AG04450 (cell line): ENCODE data around the gene SKA2. TPM values are rescaled to one million over a fixed set of nuclear protein-coding genes. Genes with fewer than 3 reads are reported as not detected.
A peak's percentile ranks its signal among the peaks of the same experiment; 100 is the strongest.

Experiments used
- CTCF ChIA-PET: fragments of 300-600, 350-600 bp; formaldehyde crosslinking; extraction: SDS; loops from one replicate; lab custom pipeline; 2022; ENCODE audit warnings: antibody characterized with exemption, inconsistent platforms; lab: Charles Lee
- POLR2A ChIA-PET: fragments of 350-600 bp; formaldehyde crosslinking; extraction: SDS; loops from one replicate; lab custom pipeline; 2021; ENCODE audit warnings: antibody characterized with exemption, inconsistent platforms; lab: Yijun Ruan, JAX
- DNase-seq: peaks from one replicate; pipeline ENCODE4 v3.0.0-alpha.2; 2011; ENCODE audit warnings: low read depth, low spot score
- H3K27ac ChIP-seq: one replicate; pipeline ENCODE4 v1.5.1; 2012; ENCODE audit warnings: low read depth, low read length, control low read depth
- H3K27me3 ChIP-seq: one replicate; pipeline ENCODE4 v1.6.0; 2012; ENCODE audit warnings: low read length; ENCODE audit not compliant: control insufficient read depth, insufficient read depth
- H3K4me3 ChIP-seq: 2 replicates; pipeline ENCODE4 v1.5.1; 2011; ENCODE audit warnings: mild to moderate bottlenecking, low read depth, low read length, control low read depth
- H3K9me3 ChIP-seq: 2 replicates; pipeline ENCODE4 v1.5.1; 2012; ENCODE audit warnings: low read length; ENCODE audit not compliant: control insufficient read depth, insufficient read depth
- polyA minus RNA-seq: library from RNA; depleted of rRNA, polyadenylated mRNA; stranded (reverse); fragments of >200 nt; gene quantifications from 2 replicates; pipeline ENCODE4 v1.2.3, GENCODE V29; 2011; rRNA and poly(A)+ RNA removed
- polyA plus RNA-seq: library from polyadenylated mRNA; depleted of rRNA; stranded (reverse); fragments of >200 nt; gene quantifications from 2 replicates; pipeline ENCODE4 v1.2.3, GENCODE V29; 2011; rRNA removed
- TF ChIP-seq, protein P1 (sequence below): IDR thresholded peaks from 2 replicates; pipeline ENCODE4 v1.5.1; 2011; ENCODE audit warnings: low read depth, low read length, control low read depth, inconsistent platforms

Gene SKA2
- polyA plus RNA-seq = 32.4 and 45.4 TPM in 2 replicates
- polyA minus RNA-seq = 17.1 and 29.0 TPM in 2 replicates

- POLR2A ChIA-PET = interaction anchor here (0.9 to 2.1 kb wide), 4 partner anchors 48 to 524 kb away, joined by 3 to 12 read pairs (median 6); partner anchors contain the start of gene TRIM37
- no peak for DNase-seq
- CTCF ChIA-PET = interaction anchor here (0.9 kb wide), 1 partner anchor 11 kb away, joined by 4 read pairs; no protein-coding TSS in a partner anchor
- Histone ChIP-seq H3K4me3 (peak within 1 kb of the TSS; percentile 92), H3K27ac (peak within 1 kb of the TSS; percentile 97), H3K9me3 (no peaks in the 10 kb centered on the region), H3K27me3 (no peaks in the 10 kb centered on the region)
- TF ChIP-seq, protein P1, sequence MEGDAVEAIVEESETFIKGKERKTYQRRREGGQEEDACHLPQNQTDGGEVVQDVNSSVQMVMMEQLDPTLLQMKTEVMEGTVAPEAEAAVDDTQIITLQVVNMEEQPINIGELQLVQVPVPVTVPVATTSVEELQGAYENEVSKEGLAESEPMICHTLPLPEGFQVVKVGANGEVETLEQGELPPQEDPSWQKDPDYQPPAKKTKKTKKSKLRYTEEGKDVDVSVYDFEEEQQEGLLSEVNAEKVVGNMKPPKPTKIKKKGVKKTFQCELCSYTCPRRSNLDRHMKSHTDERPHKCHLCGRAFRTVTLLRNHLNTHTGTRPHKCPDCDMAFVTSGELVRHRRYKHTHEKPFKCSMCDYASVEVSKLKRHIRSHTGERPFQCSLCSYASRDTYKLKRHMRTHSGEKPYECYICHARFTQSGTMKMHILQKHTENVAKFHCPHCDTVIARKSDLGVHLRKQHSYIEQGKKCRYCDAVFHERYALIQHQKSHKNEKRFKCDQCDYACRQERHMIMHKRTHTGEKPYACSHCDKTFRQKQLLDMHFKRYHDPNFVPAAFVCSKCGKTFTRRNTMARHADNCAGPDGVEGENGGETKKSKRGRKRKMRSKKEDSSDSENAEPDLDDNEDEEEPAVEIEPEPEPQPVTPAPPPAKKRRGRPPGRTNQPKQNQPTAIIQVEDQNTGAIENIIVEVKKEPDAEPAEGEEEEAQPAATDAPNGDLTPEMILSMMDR = no peak
Observed at GRCh38 chr17:59154721-59155438, at the start of gene SKA2. Gene SKA2, minus strand, starts transcription at chr17:59155186. Its CDS starts 23 bp downstream, at chr17:59155163.

- Histone ChIP-seq H3K27me3 (no peaks in the 10 kb centered on the region), H3K4me3 (no peak overlapping the region), H3K27ac (no peak overlapping the region), H3K9me3 (no peaks in the 10 kb centered on the region)
- POLR2A ChIA-PET = no interaction called here
- CTCF ChIA-PET = no interaction called here
- TF ChIP-seq, protein P1 = no peak
- DNase-seq = no peak
Observed at GRCh38 chr17:59202320-59202719, 47.3 kb upstream of the SKA2 start.

- TF ChIP-seq, protein P1 = no peak
- no peak overlapping the region for H3K4me3 ChIP-seq
- ChIA-PET POLR2A (no interaction called here), CTCF (no interaction called here)
- no peak for DNase-seq
- no peaks in the 10 kb centered on the region for H3K9me3 ChIP-seq
- no peak overlapping the region for H3K27ac ChIP-seq
- no peaks in the 10 kb centered on the region for H3K27me3 ChIP-seq
Observed at GRCh38 chr17:59199398-59199797, 44.4 kb upstream of the SKA2 start.

GRCh38 chr17:59193336-59193862, 38.4 kb upstream of the SKA2 start:
- TF ChIP-seq, protein P1 = no peak
- CTCF ChIA-PET = no interaction called here
- H3K9me3 ChIP-seq = no peaks in the 10 kb centered on the region
- POLR2A ChIA-PET = no interaction called here
- no peaks in the 10 kb centered on the region for H3K27me3 ChIP-seq
- no peak overlapping the region for H3K27ac ChIP-seq
- no peak for DNase-seq
- H3K4me3 ChIP-seq = no peak overlapping the region

- H3K9me3 ChIP-seq = no peaks in the 10 kb centered on the region
- TF ChIP-seq, protein P1 = no peak
- CTCF ChIA-PET = no interaction called here
- POLR2A ChIA-PET = no interaction called here
- no peaks in the 10 kb centered on the region for H3K27me3 ChIP-seq
- no peak overlapping the region for H3K4me3 ChIP-seq
- no peak for DNase-seq
- H3K27ac ChIP-seq = no peak overlapping the region
Observed at GRCh38 chr17:59190806-59191205, 35.8 kb upstream of the SKA2 start.
